Measurements from ENCODE around the gene CEP131.
"Not testable (repeated sequence)": the region's sequence is repeated elsewhere in the genome, so short reads cannot be mapped to it uniquely, and the experiment has no call there.

CEP131 gene

DNA sequence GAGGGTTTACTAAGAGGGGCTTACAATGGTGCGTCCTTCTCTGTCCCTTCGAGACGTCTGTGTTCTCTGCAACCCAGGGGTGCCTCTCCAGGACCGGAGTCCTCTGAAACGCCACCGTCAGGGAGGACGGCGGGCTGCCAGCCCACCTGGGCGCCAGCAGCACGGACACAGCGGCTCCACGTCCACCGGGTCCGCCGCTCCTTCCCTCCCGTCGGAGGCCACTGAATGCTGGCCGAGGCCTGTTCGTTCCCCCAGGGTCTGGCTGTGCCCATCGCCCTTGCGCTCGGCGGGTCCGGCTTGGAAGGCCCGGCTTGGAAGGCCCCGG is 15.7 kb upstream of the CEP131 start:
- no peak for DNase-seq

DNA sequence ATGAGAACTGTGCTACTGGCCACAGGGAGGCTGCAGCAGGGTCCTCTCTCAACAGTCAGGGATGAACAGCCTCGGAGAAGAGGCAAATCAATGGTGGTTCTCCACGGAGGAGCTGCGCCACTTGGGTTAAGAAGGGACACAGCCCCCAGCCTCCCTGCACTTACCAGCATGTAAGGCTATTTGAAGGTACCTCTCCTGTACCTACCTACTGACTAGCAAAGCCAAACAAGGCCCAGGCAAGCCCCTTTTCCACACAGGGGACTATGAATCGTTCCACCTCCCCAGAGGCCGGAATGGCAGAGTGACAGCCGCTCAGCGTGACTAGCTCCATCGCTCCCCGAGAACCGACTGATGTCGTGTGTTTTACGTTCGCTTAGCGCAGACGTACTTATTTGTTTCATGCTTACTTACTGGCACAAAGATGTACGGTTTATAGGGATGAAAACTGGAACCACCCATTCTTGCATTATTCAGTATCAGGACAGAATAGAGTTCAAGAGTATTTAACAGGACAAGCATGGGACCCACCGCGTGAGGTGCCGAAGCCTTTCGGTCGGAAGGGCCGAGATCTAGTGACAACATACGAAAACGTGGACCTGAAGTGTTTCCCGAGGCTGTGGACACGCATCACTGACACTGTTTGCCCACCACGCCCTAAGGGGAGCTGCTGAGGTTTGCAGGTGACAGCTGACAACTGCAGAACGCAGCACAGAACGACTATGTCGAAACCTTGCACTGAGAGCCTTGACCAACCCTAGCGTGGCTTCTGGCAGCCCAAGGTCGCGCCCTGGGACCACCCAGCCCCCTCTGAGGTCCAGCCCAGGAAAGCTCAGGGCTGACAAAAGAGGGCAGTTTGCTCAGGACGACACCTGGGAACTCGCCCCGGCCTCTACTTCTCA is 15.1 kb upstream of the CEP131 start:
- DNase-seq, result no peak

GRCh38 chr17:81236784-81237183 is 14.0 kb upstream of the CEP131 start:
- no peak for DNase-seq

- no peak for DNase-seq
These were observed 13.3 kb upstream of the CEP131 start for GRCh38 chr17:81235822-81236740.

DNA sequence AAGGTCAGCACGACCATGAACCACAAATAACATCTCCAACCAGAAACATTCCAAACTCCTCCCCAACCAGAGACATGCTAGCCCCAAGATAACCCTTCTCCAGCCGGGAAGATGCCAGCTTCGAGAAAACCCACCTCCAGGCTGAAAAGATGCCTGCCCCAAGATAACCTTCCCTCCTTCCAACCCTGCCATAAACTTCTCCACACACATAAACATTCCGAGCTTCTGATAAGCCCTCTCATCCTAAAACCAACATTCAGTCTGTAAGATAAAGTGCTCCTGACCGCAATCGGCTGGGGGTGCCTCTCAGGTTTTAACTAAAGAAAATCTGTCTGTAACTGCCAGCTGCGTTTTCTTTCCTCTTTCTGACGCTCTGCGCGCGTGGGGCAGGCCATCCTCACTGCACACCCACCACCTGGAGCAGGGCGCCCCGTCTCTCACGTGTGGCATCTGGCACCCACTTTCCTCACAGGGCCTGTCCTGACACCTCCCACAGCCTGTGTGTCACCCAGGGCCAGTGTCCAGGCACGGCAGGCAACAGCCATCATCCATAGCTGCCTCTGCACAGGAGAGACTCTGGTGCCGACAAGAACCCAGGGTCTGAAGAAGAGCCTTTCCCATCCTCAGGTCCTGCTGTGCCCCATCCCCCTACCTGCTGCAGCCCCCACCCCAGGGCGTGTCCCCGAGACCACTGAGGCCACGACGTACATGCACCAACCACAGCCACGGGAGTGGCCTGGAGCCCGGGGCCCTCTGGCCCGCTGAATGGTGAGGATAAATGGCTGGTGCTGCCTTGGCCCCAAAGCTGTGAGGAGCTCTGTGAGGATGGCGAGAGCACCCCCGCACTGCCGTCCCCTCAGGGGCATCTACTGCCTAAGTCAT is 12.4 kb upstream of the CEP131 start:
- no peak for DNase-seq

- no peak for DNase-seq
These were observed 11.7 kb upstream of the CEP131 start for GRCh38 chr17:81234506-81234855.

DNA sequence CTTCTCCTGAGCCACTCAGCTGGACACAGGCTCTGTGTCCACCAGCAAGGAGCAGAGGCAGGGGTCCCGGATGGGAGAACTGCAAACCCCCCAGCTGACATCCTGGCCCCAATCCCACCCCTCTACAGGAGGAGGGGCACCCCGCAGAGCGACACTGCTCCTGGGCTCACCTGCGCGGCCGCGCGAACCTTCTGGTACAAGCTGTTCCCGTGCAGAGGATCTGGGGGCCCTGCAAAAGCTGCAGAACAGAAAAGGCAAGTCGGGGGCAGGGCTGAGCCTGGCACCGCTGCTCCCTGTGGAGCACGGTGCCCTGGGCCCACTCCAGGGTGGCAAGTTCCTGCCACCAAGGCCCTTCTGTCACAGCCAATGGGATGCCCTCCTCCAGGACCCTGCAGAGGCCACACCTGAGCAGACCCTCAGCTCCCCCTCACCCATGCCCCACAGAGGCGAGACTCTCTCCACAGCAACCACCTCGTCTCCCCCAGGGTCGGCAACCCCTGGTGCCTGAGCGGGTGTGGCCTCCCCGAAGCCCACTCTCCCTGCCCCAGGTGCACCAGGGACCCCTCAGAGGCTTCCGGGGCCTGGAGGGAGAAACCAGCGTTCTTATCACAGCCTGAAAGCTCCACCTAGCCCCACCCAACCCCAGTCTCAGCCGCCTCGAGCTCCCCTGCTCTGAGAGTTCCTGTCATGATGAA is 11.2 kb upstream of the CEP131 start:
- DNase-seq, result no peak

GRCh38 chr17:81233316-81233715 is 10.6 kb upstream of the CEP131 start:
- no peak for DNase-seq

GRCh38 chr17:81232616-81233241 is 10.0 kb upstream of the CEP131 start:
- no peak for DNase-seq

DNA sequence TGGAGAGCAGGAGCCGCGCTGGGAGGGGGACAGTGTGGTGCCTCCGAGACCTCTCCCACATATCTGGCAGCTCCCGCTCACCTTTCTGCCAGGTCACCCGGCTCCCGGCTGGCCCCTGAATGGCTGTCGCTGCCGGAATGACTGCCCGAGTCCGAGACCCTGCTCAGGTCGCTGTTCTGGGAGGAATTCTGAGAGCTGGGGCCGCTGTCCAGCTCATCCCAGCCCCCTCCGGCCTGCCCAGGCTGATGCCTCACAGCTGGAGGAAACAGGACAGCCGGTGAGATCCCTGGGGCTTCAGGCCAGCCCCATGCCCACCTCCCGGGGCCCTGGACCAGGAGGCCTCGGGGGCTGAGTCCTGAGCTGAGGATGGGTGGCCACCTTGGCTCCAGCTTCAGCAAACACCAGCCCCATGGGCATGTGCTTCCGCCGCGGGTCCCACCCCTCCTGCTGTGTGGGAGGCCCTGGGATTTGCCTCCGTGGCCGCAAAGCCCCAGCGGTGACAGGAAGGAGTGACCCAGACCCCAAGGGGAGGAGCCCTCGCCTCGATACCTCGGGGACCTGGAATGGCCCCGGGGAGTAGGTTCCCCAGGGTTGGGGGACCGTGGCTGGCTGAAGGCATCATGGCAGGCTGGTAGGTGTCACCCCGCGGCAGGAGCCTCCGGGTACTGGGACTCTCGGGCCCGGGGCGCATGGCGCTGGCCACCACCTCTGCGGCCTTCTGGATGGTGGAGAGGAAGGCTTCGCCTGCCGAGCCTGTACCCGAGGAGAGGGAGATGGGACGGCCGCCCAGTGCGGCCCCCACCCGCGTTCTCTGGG is 9.2 kb upstream of the CEP131 start:
- DNase-seq, result no peak

- no peak for DNase-seq
These were observed 8.4 kb upstream of the CEP131 start for GRCh38 chr17:81231121-81231645.

GRCh38 chr17:81230043-81230820 is 7.5 kb upstream of the CEP131 start:
- DNase-seq, result no peak

GRCh38 chr17:81229666-81229920 is 6.8 kb upstream of the CEP131 start:
- DNase-seq, result no peak

DNA sequence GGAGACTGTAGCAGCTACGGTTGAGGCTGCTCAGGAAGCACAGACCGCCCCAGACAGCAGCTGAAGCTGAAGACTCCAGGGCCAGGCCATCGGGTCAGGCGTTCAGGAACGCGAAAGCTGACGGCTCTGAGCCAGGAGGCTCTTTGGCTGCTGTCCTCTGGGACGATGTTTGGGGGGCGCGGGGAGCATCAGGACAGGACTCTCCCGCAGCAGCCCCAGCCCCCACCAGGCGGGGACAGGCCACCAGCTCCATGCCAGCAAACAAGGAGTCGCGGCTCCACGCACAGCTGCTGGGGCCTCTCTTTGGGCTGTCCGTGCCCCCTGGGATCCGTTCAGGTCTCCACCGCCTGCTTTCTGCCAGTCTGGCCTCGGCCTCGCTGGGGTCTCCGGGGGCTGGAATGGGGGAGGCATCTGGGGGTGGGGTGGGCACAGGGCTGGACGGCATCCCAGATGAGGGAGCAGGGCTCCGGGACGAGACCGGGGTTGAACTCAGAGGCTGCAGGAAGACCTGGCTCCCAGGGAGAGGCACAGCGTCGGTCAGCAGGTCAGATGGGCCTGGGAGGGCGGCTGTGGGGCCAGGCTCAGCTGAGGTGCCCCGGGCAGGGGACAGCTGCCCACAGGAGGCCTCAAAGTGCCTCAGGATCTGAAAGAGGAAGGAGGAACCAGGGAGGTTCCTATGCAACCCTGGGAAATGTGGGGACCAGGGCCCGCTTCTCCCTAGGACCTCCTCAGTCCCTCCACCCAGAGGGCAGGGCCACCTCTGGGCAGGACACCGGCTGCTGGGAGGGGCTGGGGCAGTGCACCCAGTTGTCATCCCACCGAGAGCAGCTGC is 6.3 kb upstream of the CEP131 start:
- no peak for DNase-seq

- no peak for DNase-seq
These were observed 5.7 kb upstream of the CEP131 start for GRCh38 chr17:81228420-81228819.

DNA sequence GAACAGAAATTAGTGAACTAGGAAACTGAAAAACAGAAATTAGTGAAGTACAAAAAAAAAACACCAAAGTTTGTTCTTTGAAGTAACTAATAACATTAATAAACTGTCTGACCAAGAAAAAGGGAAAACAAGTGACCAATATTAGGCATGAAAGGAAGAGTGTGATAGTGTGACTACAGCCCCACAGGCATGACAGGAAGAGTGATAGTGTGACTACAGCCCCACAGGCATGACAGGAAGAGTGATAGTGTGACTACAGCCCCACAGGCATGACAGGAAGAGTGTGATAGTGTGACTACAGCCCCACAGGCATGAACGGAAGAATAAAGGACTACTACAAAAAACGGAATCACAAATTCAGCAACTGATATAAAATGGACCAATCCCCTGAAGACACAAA is 4.9 kb upstream of the CEP131 start:
- not testable (repeated sequence) for DNase-seq

DNA sequence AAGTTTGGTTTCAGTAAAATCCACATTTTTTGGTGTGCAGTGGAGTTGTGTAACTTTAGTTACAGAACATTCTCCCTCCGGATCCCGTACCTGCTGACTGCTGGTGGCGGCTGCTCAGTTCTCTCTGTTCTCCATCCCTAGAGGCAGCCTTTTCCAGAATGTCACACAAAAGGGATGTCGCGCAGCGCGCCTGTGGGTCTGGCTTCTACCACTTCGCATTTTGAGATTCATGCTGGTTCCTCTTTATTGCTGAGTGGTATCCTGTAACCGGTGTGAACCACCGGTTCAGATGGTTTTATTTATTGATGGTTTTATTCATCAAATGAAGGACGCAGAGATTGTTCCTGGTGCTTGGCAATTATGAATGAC is 981 bp upstream of the CEP131 start:
- peak in 1 of 2 donors; percentile 26 for DNase-seq

DNA sequence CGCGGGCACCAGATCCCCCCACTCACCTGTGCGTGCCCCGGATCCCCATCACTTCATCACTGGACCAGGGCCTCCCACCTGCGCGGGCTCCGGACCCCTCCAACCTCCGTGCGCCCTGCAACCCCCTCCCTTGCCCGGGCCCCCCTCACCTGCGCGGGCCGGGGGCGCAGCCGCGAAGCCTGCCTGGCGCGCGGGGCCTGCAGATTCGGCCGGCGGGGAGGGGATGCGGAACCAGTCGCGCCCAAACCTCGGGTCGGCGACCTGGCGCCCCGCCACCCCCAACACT is 202 bp downstream of the CEP131 start:
- DNase-seq, result no peak

DNA sequence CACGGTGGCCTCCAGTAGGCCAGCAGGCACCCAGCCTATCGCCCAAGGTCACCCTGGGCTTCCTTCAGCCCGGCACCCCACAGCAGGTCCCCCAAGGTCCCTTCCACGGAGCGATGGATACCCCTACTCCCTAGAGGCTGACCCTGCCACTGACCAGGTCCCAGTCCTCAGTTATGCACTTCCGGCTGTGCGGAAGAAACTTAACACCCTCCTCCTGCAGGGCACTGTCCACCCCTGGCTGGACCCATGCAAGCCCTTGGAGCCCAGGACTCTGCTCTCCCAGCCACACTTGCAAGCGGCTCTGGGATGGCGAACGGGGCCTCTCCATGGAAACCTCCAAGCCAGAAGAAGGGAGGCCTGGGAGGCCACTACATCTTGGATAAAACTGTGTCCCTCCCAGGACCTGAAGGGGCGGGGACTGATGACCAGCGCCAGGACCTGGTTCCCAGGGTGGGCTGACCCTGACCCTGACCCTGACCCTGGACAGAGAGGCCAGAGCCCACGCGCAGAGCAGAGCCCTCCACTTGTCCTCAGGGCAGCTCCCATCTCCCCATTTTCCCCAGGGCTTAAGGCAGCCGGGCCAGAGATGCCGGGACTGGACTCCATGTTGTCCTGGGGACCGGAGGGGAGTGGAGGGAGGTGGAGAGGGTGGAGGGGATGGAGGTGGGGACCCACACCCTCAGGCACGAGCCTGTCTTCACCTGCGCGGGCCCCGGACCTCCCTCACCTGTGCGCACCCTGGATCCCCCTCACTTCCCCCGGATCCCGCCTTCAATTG is 734 bp downstream of the CEP131 start:
- DNase-seq, result no peak

All from bone marrow (tissue), 2 donors.